GM18861 (cell line): ENCODE data around the gene KCP.
A peak's percentile ranks its signal among the peaks of the same experiment; 100 is the strongest.

Source experiments
- ATAC-seq: cut with Tn5 transposase; IDR thresholded peaks from one replicate; pipeline ENCODE4 v1.9.1; 2021; ENCODE audit not compliant: unreplicated experiment

KCP gene

DNA sequence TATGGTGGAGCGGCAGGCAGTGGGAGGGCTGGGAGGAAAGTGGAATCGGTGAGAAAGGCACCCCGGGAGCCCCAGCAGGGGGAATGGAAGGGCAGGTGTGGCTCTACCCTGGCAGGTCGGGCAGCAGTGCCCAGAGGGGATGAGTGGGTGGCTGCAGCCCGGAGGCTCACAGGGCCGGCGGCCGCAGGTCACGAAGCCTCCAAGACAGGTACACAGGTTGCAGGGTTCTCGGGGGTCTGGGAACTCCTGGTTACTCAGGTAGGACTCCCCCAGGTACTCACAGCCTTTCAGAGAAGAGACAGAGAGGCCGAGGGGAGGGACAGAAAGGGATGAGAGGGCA, 21.8 kb downstream of the KCP start:
- ATAC-seq, result no peak

DNA sequence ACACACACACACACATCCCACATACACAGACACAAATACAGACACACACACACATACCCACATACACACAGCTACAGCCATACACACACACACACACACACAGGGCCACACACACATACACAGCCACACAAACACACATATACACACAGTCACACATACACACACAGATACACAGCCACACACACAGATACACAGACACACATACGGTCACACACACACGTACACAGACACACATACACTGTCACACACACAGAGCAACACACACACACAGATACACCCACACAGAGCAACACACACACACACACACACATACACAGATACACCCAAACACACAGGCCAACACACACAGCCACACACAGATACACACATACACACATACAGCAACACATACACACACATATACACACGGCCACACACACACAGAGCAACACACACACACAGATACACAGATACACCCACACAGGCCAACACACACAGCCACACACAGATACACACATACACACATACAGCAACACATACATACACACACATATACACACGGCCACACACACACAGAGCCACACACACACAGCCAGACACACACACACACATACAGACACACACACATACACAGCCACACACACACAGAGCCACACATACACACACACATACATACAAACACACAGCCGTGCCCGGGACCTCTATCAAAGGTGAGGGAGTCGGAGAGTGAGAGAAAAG, 22.3 kb downstream of the KCP start:
- ATAC-seq, result no peak

DNA sequence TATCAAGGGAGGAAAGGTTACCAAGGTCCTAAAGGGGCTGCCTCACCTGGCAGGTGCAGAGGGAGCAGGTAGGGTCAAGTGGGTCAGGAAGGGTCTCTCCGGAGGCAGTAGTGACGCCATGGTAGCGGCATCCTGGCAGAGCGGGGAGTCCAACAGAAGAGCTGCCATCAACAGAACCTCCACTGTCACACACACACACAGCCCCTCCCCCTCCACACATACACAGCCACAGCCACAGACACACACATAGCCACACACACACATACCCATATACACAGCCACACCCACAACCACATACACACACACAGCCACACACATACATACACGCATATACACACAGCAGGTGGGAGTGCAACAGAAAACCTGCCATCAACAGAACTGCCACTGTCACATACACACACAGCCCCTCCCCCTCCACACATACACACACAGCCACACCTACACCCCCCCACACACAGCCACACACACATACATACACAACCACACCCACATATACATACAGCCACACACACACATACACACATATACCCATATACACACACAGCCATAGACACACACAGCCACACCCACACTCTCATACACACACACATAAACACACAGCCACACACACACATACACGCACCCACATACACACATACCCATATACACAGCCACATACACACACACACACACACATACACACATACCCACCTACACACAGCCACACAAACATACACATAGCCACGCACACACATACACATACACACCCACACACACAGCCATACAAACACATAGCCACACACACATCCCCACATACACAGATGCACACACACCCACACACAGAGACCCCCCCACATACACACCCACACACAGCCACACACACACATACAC, 23.1 kb downstream of the KCP start:
- ATAC-seq, result no peak

DNA sequence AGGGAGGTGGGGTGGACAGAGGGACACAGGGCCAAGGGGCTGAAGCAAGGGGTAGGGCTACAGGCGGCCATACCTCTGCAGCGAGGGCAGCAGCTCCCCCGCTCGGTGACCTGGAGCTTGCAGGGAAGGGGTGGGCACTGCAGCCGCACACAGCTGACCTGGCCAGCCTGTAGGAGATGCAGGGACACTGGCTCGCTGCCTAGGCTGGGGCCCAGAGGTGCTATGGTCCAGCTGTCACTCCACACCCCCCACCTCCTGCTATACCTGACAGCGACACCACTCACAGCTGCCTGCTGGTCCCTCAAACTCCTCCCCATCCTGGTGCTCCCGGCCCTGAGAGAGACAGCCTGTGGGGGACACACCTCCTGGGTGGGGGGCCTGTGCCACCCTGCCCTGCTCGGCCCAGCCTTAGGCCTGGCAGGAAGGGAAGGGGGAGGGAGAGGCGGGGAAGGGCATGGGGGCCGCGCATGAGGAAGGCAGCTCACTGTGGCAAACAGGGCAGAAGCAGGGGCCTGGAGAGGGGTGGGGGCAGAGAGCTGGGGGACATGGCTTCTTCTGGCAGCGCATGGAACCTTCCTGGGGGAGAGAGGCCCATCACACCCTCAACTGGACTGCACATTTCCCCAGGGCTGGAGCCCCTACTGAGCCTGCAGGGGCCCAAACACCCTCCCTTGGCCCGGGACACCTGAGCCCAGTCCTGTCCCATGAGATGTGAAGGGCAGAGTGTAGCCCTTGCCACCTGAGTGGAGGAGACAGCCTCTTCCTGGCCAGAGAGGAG, 23.9 kb downstream of the KCP start:
- ATAC-seq, result no peak

DNA sequence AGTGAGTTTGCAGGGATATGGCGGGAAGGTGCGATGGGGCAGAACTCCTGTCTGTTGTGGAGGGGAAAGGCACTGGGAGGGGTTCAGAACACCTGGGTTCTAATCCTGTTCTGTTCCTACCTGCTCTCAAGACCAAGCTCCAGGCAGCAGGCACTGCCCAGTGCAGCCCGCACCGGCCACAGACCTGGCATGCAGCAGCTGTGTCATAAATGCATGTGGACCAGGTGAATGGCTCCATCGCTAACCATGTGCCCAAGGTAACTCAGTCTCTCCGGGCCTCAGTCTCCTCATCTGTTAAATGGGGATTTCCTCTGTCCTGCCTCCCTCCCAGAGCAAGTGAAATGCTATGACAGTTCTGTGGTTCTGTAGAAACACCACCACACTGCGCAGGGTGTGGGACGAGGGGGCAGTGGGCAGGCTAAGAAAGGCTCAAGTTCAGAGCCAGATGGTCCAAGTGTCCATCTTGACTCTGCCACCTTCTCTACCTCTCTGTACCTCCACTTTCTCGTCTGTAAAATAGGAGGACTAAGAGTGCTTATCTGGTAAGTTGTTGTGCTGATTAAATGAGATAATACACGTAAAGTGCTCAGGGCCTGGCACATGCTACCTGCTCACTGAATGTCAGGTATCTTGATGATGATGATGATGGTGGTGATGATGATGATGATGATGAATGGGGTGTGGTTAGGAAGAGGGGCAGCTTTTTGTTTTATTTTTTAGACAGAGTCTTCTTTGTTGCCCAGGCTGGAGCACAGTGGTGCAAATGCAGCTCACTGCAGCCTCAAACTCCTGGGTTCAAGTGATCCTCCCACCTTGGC, 24.9 kb downstream of the KCP start:
- no peak for ATAC-seq

DNA sequence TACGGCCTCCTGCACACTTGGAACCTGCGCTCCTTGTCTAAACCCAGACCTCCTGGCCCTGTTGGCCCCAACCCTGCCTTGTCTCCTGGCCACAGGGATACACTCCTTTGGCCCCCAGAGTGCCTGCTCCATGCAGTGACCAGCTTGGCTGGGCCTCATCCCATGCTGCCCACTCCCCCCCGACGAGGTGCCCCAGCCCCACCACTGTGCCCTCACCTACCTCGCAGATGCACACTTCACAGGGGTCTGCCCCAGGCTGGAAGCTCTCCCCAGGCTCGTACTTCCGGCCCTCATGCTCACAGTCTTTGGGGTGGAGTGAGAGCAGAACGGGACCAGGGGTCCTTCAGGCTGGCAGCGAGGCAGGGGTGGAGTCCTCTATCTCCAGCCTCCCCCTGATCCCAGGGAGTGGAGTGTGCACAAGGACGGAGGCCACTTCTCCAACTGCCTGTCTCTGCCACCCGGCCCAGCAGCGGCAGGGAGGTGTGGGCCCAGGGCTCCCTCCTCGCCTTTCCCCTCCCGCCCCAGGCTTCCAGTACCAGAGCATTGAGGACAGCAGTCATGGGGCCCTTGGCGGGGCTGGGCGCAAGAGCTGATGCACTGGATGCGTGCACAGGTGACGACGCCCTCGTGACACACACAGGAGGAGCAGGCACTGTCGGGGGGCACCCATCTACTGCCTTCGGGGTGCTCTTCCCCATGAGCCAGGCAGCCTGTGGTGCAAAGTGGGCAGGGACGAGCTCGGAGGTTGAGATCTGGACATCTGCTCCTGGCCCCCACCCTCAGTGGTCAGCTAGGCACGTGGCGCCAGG, 25.7 kb downstream of the KCP start:
- ATAC-seq, result no peak

DNA sequence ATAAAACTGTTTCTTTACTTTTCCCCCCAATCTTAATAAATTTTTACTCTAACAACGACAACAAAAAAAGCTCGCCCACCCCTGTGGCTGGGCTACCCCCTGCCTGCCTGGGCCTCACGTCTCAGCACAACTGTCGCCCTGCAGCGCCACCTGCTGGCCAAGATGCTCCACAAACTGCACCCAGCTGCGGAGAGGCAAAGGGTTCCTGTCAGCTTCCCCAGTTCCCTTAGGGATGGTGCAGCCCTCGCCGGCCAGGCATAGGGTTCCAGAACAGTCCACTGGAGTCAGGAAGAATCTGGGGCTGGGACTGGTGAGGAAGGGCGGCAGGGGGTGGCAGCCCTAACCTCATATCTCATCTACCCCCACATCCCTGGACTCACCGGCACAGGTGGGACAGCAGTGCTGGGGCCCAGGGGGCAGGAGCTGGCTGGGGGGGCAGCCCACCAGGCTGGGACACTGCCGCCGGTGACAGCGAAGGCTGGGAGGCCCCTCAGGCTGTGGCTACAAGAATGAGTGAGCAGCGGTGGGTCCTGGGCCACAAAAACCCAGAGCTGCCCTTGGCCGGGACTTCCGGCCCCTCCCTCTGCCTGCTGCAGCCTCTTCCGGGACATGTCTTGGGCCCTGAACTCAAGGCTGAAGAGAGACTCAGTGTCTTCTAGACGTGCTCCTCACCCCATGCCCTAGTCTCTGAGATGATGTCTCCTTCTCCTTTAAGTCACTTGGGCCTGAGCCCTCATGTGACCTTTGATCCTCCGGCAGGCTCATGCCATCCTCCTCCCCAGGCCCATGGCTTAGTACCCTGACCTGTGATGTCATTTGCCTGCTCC, 26.7 kb downstream of the KCP start:
- ATAC-seq, result peak; percentile 43

DNA sequence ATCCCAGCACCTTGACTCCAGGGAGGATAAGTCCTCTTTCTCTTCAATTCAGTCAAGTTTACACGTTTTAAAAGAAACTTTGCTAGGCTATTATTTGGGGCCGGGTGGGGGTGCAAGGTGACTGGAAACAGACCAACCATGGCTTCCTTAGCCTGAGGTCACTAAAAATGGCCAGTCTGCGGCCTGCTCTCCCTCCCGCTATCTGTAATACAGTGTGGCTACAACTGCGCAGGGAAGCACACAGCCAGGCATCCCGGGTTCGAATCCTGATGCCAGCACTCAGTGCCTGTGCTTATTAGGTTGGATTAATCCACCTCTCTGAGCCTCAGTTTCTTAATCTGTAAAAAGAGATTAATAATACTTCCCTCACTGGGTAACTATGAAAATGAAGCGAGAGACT, 28.4 kb downstream of the KCP start:
- ATAC-seq, result no peak

DNA sequence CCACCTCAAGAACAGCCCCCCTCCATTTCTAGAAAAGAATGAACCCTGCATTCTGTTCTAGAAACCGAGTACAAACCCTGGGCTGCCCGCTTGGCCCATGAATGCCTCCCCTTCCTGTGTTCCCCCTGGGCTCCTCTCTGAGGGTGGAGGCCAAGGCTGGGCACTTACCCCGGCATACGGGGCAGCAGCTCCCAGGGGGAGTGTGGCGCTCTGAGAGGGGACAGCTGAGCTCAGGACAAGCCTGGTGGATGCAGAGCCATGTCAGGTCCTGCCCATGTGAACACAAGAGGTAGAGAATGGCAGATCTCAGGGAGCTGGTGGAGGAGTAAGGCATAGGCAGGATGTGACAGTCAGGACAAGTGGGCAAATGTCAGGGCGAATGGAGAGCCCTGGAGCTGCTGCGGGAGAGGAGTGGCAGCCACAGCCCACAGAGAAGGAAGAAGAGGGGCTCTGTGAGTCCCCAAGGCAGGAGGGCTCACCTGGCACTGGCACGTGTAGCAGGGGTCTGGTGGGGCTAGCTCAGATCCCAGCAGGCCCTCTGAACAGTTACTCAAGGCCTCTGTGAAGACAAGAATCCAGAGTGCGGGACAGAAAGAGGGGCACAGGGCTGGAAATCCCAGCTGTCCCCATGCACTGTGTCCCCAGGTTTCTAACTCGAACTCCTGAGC, 28.9 kb downstream of the KCP start:
- ATAC-seq, result no peak

DNA sequence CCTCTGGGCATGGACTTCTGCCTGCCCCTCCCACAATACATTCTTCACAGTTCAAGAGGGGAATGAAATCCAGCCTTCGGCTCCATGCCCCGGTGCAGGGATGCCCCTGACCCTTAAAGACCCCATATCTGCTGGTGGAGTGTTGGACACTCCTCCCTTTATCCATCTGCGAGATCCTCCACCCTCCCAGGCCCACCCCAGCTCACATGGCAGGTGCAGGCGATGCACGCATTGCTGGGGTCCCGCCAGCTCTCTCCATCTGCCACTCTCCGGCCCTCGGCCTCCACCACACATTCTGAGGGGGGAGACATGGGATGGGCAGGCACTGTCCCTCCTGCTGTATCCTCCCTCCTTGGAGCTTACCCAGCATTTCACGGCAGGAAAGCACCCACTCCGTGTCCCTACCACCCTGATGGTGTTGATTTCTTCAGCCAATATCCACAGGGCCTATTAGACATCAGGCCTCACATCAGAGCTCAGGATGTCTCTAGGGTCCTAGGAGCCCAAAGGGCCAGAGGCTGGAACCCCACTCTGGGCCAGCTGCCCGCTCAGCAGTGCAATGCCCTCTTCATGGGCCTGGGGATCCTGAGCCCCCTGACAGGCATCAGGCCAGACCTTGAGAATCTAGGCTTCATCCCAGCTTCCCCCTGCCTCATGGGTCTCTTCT, 29.6 kb downstream of the KCP start:
- no peak for ATAC-seq

DNA sequence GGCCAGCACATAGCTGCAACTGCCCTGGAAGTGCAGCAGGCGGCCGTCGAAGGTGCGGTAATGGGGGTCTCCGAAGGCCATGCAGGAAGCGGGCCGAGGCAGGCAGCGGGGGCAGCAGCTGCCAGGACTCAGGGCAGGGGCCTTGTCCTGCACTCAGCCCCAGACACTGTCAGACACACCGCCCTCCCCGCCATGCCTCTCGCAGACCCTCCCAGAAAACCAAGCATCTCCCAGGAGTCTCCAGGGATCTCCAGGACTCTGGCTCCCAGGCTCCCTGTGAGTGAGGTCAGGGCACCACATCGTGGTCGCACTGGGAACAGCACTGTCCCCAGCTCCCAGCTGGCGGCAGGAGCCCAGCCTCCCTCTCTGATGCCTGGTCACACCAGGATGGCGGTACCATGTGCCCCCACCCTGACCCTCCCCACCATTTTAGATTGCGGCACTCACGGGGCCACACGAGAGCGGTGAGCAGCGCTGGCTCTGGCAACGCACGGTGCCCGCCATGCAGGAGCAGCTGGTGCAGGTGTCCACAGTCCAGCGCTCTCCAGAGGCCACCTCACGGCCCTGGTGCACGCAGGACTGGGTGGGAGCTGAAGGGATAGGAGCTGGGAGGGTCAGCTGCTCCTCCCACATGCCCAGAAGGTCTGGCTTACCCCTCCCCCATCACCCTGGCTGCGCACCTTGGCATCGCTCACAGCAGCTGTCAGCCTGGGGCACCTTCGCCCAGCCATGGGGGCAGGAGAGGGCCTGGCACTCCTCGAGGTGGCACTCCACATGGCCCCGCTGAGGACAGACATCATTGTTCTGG, 30.4 kb downstream of the KCP start:
- ATAC-seq, result no peak

DNA sequence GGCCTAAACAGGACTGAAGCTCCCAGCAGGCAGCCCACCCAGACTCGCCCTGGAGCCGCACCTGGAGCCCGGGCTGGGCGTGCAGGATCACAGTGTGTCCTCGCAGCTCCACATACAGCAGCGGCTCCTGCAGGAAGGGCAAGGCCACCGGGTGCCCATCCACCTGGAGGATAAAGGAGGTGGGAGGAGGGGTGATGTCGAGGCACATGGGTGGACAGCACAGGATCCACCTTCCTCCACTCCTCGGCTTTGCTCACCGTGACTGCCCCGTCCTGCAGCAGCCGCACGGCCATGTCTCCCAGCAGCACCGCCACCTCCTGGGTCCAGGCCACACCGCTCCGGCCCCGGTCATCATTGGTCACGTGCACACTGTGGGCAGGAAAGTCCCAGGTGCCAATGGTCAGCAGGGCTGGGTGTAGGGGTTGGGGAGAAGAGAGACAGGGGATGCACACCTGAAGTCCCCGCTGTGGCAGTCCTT, 31.0 kb downstream of the KCP start:
- no peak for ATAC-seq

DNA sequence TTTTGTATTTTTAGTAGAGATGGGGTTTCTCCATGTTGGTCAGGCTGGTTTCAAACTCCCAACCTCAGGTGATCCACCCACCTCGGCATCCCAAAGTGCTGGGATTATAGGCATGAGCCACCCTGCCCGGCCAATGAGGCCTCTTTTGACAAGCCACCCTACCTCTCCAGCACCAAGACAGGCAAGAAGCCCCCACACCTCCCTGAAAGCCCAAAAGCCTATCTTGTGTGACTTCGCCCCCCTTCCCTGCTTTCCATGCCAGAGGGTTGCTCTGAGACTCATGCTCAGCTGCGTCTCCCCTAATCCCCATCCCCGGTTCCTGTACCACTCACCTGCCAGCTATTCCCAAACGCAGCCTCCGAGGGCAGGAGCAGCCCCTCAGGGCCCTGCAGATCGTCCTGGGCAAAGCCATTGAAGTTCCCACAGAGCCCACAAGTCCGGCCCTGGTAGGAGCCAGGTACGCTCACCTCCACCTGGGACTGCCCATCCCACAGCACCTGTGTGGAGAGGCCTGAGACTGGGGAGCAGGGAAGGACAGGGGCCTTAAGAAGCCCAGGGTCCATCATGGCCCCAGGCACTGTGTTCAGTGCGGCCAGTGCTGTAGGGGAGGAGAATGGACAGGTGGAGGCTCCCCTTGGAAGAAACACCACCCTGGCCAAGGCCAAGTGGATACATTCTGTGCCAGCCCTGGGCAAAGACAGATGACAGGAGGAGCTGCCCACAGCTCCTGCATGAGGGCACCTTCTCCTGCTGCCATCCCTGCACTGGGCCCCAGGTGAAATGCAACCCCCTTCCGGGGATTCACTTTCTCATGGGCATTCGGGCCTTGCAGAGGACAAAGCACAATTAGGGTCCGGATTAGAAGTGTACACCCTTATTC, 32.0 kb downstream of the KCP start:
- no peak for ATAC-seq

DNA sequence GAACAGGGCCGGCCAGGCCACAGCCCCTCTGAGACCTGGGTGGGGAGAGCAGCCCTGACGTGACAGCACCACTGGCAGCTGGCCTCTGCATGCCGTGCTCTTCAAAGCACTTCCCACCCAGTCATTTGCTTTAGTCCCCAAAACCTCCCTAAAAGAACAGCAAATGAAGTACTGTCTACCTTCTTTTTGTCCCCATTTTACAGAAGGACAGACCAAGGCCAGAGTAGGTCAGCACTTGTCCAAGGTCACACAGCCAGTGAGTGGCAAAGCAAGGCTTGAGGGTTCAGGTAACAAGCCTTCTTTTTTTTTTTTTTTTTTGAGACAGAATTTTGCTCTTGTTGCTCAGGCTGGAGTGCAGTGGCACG, 32.8 kb downstream of the KCP start:
- no peak for ATAC-seq

DNA sequence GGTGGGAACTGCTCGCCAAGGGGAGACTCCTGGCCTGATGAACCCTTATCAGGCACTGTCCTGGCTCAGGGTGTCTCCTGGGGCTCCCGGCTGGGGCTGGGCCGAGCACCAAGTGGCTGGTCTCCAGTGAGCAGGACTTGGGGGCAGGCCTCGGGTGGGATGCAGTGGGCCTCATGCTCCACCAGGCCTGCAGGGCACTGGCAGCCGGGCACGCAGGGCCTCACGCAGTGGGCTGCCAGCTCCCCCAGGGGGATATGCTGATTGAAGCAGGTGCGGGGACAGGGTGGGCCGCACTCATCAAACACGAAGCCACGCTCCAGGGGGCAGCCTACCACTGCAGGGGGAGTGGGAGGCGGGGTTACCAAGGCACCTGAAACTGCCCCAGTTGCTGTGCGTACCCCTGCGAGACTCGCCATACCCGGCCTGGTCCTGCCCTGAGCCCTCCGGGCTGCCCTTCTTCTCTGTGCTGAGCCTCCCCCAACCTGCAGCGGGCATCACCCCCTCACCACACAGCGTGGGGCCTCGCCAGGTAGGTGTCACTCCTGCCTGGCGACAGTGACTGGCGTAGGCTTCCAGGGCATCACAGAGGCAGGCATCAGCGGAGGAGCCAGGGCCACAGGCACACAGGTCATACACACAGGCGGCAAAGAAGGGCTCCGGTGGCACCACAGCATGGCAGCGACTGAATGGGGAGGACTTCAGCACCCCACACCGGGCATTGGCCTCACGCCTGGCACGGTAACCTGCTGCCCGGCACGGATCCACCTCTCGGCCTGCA, 33.3 kb downstream of the KCP start:
- ATAC-seq, result no peak

DNA sequence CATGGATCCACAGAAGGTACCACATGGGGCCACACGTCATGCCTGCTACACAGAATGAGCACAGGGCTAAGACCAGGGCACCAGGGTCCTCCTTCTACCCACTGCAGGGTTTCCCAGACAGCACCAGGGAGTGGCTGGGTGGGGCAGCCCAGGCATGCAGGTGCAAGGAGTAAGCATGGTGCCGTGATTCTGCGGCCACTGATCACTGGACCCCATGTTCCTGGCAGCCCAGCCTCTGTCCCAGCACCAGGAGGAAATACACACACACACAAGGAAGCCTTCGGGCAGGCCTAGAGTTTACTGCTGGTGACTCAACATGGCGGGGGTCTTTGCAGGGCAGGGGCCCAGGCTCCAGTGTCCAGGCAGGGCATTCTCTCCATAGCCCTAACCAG, 33.9 kb downstream of the KCP start:
- no peak for ATAC-seq
